Cardiac muscle cell (in vitro differentiated cells and primary cell): ENCODE results near the gene PRSS23. TPM values are rescaled to one million over a fixed set of nuclear protein-coding genes. Genes with fewer than 3 reads are reported as not detected.

Source experiments
- DNase-seq, 2 donors: peaks; one replicate each; pipeline versions ENCODE4 v3.0.0 to v3.0.0-alpha.2; 2010 to 2017; ENCODE audit warnings: low read depth in 1 of 2, low spot score in 1 of 2
- H3K27ac ChIP-seq: fragments of 200-600 bp; sonication (generic); 2 replicates; pipeline ENCODE4 v1.5.1; 2016
- H3K27me3 ChIP-seq: fragments of 200-600 bp; sonication (generic); 2 replicates; pipeline ENCODE4 v1.6.0; 2016; ENCODE audit warnings: control low read depth
- H3K36me3 ChIP-seq: fragments of 200-600 bp; sonication (generic); 2 replicates; pipeline ENCODE4 v1.5.1; 2016; ENCODE audit warnings: control low read depth
- H3K4me1 ChIP-seq: fragments of 200-600 bp; sonication (generic); 2 replicates; pipeline ENCODE4 v1.8.1; 2017; ENCODE audit warnings: low read depth, mild to moderate bottlenecking, mixed run types
- H3K4me3 ChIP-seq: fragments of 200-600 bp; sonication (generic); 2 replicates; pipeline ENCODE4 v1.5.1; 2016; ENCODE audit warnings: mild to moderate bottlenecking
- H3K9me3 ChIP-seq: fragments of 200-600 bp; sonication (generic); 2 replicates; pipeline ENCODE4 v1.5.1; 2017; ENCODE audit warnings: low read depth, mild to moderate bottlenecking, control low read depth
- CTCF ChIP-seq: IDR thresholded peaks from 2 replicates; pipeline ENCODE4 v1.5.1; 2012; ENCODE audit warnings: low read depth, mild to moderate bottlenecking, low read length
- polyA plus RNA-seq: library from polyadenylated mRNA; unstranded; fragments of >200 nt; fragmentation: Nextera tagmentation; extraction: Ambion mirVana; gene quantifications from 2 replicates; pipeline ENCODE4 v1.2.1, GENCODE V29; 2016
- total RNA-seq: library from RNA; depleted of rRNA; stranded (reverse); fragments of >200 nt; gene quantifications from 2 replicates; pipeline ENCODE4 v1.2.3, GENCODE V29; 2016

The PRSS23 gene
- total RNA-seq = 39.6 and 48.4 TPM in 2 replicates
- 96.8 and 107 TPM in 2 replicates for polyA plus RNA-seq

- Histone ChIP-seq H3K4me3 (peak within 1 kb of the TSS; percentile 79), H3K4me1 (peaks cover 24% of the 10 kb centered on the region), H3K27ac (peak within 1 kb of the TSS; percentile 69), H3K36me3 (no peaks in the 10 kb centered on the region), H3K9me3 (no peaks in the 10 kb centered on the region), H3K27me3 (no peaks in the 10 kb centered on the region)
- no peak for TF ChIP-seq CTCF
- peak; percentile 72 to 88 for DNase-seq
These were observed at the start of gene PRSS23 for GRCh38 chr11:86800076-86800959. Gene PRSS23 (plus strand): TSS chr11:86800542. CDS start chr11:86807644, 7,102 bp downstream.

- no peaks in the 10 kb centered on the region for H3K27me3 ChIP-seq
- TF ChIP-seq CTCF = no peak
- DNase-seq = no peak
- no peaks in the 10 kb centered on the region for H3K4me1 ChIP-seq
- no peak overlapping the region for H3K4me3 ChIP-seq
- no peaks in the 10 kb centered on the region for H3K9me3 ChIP-seq
- no peak overlapping the region for H3K27ac ChIP-seq
- no peaks in the 10 kb centered on the region for H3K36me3 ChIP-seq
These were observed 46.9 kb upstream of the PRSS23 start for GRCh38 chr11:86753459-86753858.

- Histone ChIP-seq H3K27ac (no peak overlapping the region), H3K4me1 (no peaks in the 10 kb centered on the region), H3K36me3 (no peaks in the 10 kb centered on the region), H3K9me3 (no peaks in the 10 kb centered on the region), H3K4me3 (no peak overlapping the region), H3K27me3 (no peaks in the 10 kb centered on the region)
- TF ChIP-seq CTCF = no peak
- DNase-seq = no peak
These were observed 45.2 kb upstream of the PRSS23 start for GRCh38 chr11:86755146-86755545.

GRCh38 chr11:86758171-86758570 lies 42.2 kb upstream of the PRSS23 start:
- Histone ChIP-seq H3K9me3 (no peaks in the 10 kb centered on the region), H3K36me3 (no peaks in the 10 kb centered on the region), H3K4me1 (peaks cover 4% of the 10 kb centered on the region), H3K27me3 (no peaks in the 10 kb centered on the region), H3K27ac (no peak overlapping the region), H3K4me3 (no peak overlapping the region)
- no peak for TF ChIP-seq CTCF
- no peak for DNase-seq

GRCh38 chr11:86760577-86760976 lies 39.8 kb upstream of the PRSS23 start:
- H3K9me3 ChIP-seq = no peaks in the 10 kb centered on the region
- TF ChIP-seq CTCF = no peak
- H3K36me3 ChIP-seq = no peaks in the 10 kb centered on the region
- H3K27ac ChIP-seq = no peak overlapping the region
- H3K27me3 ChIP-seq = no peaks in the 10 kb centered on the region
- no peak overlapping the region for H3K4me3 ChIP-seq
- H3K4me1 ChIP-seq = peaks cover 4% of the 10 kb centered on the region
- no peak for DNase-seq
